Retinal pigment epithelial cell (primary cell): ENCODE data around the gene XYLT1.

Experiments used
- DNase-seq: peaks from one replicate; pipeline ENCODE4 v3.0.0-alpha.2; 2010; ENCODE audit warnings: low read depth
- H3K4me3 ChIP-seq: 2 replicates; pipeline ENCODE4 v1.5.1; 2011; ENCODE audit warnings: mild to moderate bottlenecking, low read length, control low read depth, moderate library complexity
- TF ChIP-seq, protein P1 (sequence below): conservative IDR thresholded peaks from 2 replicates; pipeline ENCODE4 v1.5.1; 2011; ENCODE audit warnings: low read depth, low read length, control low read depth, inconsistent platforms

XYLT1 gene, protein sequence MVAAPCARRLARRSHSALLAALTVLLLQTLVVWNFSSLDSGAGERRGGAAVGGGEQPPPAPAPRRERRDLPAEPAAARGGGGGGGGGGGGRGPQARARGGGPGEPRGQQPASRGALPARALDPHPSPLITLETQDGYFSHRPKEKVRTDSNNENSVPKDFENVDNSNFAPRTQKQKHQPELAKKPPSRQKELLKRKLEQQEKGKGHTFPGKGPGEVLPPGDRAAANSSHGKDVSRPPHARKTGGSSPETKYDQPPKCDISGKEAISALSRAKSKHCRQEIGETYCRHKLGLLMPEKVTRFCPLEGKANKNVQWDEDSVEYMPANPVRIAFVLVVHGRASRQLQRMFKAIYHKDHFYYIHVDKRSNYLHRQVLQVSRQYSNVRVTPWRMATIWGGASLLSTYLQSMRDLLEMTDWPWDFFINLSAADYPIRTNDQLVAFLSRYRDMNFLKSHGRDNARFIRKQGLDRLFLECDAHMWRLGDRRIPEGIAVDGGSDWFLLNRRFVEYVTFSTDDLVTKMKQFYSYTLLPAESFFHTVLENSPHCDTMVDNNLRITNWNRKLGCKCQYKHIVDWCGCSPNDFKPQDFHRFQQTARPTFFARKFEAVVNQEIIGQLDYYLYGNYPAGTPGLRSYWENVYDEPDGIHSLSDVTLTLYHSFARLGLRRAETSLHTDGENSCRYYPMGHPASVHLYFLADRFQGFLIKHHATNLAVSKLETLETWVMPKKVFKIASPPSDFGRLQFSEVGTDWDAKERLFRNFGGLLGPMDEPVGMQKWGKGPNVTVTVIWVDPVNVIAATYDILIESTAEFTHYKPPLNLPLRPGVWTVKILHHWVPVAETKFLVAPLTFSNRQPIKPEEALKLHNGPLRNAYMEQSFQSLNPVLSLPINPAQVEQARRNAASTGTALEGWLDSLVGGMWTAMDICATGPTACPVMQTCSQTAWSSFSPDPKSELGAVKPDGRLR

DNA sequence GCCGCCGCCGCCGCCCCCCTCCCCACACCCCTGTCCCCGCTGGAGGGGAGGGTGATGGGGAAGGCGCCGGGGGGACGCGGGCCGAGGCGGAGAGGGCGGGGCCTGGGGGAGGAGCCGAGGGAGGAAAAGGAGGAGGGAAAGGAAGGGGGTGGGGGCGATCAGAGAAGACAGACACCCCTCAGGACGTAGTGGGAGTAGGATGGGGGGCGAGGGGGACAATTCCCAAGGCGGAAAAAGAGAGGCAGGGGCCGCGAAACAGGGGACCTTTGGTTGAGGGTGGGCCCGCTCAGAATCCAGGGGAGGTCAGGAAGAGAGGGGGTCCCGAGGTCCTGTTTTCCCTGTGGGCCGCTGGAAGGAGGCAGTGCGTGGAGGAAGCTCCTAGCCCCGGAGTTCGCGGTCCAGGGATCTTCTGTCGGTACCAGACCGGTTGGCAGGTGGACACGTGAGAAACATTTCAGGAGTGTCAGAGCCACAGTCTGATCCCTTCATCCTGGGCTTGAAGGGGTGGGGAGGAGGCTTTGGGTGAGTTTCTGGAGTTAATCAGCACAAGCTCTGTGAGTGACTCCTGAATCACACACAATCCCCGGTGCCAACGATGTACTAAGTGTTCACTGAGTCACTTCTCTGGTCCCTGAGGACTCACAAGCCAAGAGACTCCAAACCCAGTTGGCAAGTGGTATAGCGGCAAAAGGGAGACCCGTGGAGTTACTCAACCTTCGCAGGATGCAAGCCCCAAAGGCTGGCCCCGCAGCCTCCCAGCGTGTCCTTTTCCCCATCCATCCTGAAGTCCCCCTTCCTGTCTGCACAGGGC lies at the start of gene XYLT1:
Gene XYLT1, minus strand, starts transcription at position 53 of the 811 bp plus-strand sequence. CDS start 164 bp downstream, outside the sequence.
- peak within 1 kb of the TSS; percentile 45 for H3K4me3 ChIP-seq
- DNase-seq: peak; percentile 16
- TF ChIP-seq, protein P1, sequence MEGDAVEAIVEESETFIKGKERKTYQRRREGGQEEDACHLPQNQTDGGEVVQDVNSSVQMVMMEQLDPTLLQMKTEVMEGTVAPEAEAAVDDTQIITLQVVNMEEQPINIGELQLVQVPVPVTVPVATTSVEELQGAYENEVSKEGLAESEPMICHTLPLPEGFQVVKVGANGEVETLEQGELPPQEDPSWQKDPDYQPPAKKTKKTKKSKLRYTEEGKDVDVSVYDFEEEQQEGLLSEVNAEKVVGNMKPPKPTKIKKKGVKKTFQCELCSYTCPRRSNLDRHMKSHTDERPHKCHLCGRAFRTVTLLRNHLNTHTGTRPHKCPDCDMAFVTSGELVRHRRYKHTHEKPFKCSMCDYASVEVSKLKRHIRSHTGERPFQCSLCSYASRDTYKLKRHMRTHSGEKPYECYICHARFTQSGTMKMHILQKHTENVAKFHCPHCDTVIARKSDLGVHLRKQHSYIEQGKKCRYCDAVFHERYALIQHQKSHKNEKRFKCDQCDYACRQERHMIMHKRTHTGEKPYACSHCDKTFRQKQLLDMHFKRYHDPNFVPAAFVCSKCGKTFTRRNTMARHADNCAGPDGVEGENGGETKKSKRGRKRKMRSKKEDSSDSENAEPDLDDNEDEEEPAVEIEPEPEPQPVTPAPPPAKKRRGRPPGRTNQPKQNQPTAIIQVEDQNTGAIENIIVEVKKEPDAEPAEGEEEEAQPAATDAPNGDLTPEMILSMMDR: no peak

DNA sequence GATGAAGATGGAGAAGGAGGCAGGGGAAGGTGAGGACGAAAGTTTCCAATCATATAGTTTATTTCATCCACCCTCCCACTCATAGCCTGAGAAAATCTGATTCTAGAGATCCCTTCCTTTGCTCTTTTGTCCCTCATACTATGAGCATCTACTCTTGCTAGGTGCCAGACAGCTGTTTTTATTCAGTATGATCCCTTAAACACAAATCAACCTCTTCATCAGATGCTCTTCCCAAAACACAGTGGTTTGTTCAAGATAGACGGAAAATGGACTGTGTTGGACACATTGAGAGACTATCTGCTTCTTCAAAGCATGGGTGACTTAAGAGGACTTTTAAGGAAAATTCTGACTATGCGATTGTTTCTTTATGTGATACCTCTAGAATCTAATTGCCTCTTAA lies 49.4 kb upstream of the XYLT1 start:
- no peak overlapping the region for H3K4me3 ChIP-seq
- TF ChIP-seq, protein P1: no peak
- DNase-seq: no peak

DNA sequence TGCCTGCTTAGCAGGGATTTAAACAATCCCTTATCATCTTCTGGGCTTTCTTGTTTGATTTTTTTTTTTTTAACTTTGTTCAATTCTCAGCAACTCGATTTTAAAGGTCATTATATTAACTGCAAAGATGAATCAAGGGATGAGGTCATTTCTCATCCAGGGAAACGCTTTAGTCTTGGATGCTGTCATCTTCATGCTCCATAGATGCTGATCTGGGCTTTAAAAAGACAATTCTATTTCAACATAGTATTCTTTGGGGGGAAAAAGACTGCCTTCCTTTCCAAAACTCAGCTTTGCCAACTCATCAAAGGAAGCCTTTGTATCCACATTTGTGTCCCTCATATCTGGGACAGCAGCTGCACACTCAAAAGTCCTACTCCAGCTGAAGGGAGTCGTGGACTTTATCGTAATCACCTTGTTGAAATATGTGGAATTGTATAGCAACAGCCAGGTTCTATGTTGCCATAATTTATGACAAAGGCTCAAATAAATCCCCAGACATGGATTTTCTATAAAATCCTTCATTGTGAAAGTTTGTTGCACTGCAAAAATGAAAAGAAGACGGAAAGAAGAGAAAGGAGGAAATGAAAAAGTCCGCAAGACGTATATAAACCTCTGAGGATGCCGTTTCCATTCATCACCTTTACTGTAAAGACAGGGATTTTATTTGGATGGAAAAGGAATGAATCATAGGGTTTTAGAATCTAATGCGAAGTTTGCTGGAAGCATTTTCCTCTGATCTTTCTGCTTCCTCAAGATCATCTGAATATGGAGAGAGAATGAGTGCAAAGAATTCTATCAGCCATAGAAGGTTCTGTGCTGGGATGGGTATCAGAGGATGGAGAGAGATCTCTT lies 48.6 kb upstream of the XYLT1 start:
- DNase-seq: no peak
- TF ChIP-seq, protein P1: no peak

DNA sequence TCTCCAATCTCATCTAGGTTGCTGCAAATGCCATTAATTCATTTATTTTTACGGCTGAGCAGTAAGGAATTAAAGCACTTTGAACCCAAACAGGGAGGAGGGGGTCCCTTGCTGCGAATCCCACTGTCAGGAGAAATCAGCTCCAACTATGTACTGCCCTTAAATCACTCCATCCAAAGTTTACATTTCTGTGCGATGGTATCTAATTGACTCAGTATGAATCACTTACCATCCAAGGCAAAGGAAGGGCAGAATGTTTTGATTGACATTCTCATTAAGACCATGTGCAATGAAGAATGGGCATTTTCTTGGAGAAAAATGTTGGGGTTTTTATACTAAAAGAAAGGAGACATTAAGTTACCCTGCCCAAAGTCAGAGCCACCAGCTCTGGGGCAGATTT lies 47.7 kb upstream of the XYLT1 start:
- H3K4me3 ChIP-seq: no peak overlapping the region
- DNase-seq: no peak
- TF ChIP-seq, protein P1: no peak

More for the DNA sequence above, 48.6 kb upstream of the XYLT1 start:
- no peak overlapping the region for H3K4me3 ChIP-seq

DNA sequence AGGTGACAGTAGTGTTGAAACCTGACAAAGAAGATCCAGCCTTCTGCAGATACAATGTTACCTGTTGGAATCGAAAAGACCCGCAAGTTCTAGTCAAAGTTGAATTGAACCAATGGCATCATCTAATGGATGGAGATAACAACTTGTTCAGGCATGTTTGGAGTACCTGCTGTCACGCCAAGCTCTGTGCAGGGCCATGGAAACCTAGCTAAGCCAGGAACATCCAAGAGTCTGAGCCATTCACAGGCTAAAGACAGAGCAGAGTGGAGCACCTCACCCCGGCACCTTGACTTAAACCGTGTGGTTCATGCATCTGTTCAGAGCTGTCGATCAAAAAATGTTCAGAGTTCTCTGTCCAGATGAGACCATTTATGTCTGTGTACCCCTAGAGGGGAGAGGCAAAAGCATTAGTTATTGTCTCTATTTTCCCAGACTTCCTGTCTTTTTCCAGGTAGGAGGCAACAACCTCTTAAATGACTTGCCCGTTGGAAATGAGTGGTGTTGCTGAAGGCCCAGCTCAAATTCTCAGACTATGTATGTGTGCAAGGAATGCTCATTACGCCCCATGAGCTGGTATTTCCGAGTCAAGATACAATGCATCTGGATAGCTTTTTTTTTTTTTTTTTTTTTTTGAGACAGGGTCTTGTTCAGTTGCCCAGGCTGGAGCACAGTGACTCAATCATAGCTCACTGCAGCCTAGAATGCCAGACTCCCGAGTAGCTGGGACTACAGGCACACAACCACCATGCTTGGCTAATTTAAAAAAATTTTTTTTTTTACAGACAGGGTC lies 44.9 kb upstream of the XYLT1 start:
- DNase-seq: no peak
- TF ChIP-seq, protein P1: no peak

More for the DNA sequence above, 44.9 kb upstream of the XYLT1 start:
- no peak overlapping the region for H3K4me3 ChIP-seq
